AG20443 (cell line): ENCODE measurements around the gene NFIB.

Experiments used
- DNase-seq: peaks from one replicate; pipeline ENCODE4 v3.0.0; 2012; ENCODE audit warnings: low spot score, mixed read lengths

Gene NFIB

GRCh38 chr9:14098486-14099180, 215.3 kb downstream of the NFIB start:
- DNase-seq = no peak

- DNase-seq = no peak
Observed at GRCh38 chr9:14097666-14098415, 216.1 kb downstream of the NFIB start.

GRCh38 chr9:14097215-14097614, 216.7 kb downstream of the NFIB start:
- no peak for DNase-seq

- peak; percentile 30 for DNase-seq
Observed at GRCh38 chr9:14096258-14096922, 217.6 kb downstream of the NFIB start.

- DNase-seq = no peak
Observed at GRCh38 chr9:14095277-14095676, 218.7 kb downstream of the NFIB start.

- no peak for DNase-seq
Observed at GRCh38 chr9:14094491-14094890, 219.4 kb downstream of the NFIB start.

GRCh38 chr9:14092344-14092743, 221.6 kb downstream of the NFIB start:
- DNase-seq = no peak

GRCh38 chr9:14089051-14089803, 224.7 kb downstream of the NFIB start:
- no peak for DNase-seq

- DNase-seq = no peak
Observed at GRCh38 chr9:14087576-14087975, 226.4 kb downstream of the NFIB start.

- no peak for DNase-seq
Observed at GRCh38 chr9:14086495-14086894, 227.4 kb downstream of the NFIB start.

GRCh38 chr9:14085810-14086209, 228.1 kb downstream of the NFIB start:
- no peak for DNase-seq

GRCh38 chr9:14084867-14085266, 229.1 kb downstream of the NFIB start:
- no peak for DNase-seq

GRCh38 chr9:14083366-14083765, 230.6 kb downstream of the NFIB start:
- no peak for DNase-seq

GRCh38 chr9:14082732-14083131, 231.2 kb downstream of the NFIB start:
- no peak for DNase-seq

- no peak for DNase-seq
Observed at GRCh38 chr9:14081745-14082144, 232.2 kb downstream of the NFIB start.

GRCh38 chr9:14080959-14081542, 232.9 kb downstream of the NFIB start:
- DNase-seq = peak; percentile 24

- no peak for DNase-seq
Observed at GRCh38 chr9:14079440-14079839, 234.5 kb downstream of the NFIB start.

GRCh38 chr9:14077672-14078071, 236.3 kb downstream of the NFIB start:
- DNase-seq = no peak

GRCh38 chr9:14075218-14075617, 238.7 kb downstream of the NFIB start:
- DNase-seq = no peak

- no peak for DNase-seq
Observed at GRCh38 chr9:14072850-14073249, 241.1 kb downstream of the NFIB start.

GRCh38 chr9:14071484-14071883, 242.5 kb downstream of the NFIB start:
- no peak for DNase-seq

GRCh38 chr9:14068690-14069089, 245.3 kb downstream of the NFIB start:
- DNase-seq = no peak
